Ecto neural progenitor cell (in vitro differentiated cells): Measurements from ENCODE around the gene MCU.
A peak's percentile ranks its signal among the peaks of the same experiment; 100 is the strongest.
"Not testable (repeated sequence)": the region's sequence is repeated elsewhere in the genome, so short reads cannot be mapped to it uniquely, and the experiment has no call there.

Experiments used
- DNase-seq: peaks from one replicate; pipeline ENCODE4 v3.0.0-alpha.2; 2018; ENCODE audit warnings: low spot score

The MCU gene, protein sequence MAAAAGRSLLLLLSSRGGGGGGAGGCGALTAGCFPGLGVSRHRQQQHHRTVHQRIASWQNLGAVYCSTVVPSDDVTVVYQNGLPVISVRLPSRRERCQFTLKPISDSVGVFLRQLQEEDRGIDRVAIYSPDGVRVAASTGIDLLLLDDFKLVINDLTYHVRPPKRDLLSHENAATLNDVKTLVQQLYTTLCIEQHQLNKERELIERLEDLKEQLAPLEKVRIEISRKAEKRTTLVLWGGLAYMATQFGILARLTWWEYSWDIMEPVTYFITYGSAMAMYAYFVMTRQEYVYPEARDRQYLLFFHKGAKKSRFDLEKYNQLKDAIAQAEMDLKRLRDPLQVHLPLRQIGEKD

GRCh38 chr10:72691863-72692743 lies at the start of gene MCU:
MCU (plus strand) TSS chr10:72692143; CDS start chr10:72692152, 9 bp downstream.
- peak; percentile 95 for DNase-seq

GRCh38 chr10:72642318-72642717 lies 49.6 kb upstream of the MCU start:
- DNase-seq: no peak

DNA sequence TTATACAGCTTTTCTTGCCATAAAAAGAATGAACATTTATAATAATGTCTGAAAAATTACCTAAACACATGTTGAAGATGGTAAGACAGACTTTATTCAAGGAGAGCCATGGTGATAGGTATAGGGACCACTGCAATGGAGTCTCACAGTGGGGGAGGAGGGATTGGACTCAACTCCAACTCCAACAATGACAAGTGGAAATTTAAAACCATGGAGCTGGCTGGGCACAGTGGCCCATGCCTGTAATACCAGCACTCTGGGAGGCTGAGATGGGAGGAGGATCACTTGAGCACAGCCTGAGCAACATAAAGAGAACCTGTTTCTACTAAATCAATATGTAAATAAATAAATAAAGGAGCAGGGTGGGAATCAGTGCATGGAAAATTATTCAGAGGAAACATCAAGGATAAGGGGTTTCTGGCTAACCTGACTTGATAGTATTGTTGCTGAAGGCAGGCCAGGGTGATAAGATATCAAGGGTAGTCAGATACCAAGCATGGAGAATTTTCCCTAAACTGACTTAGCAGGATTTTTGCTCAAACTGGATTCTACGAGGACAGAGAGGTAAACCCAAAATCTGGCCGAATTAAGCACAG lies 46.6 kb upstream of the MCU start:
- DNase-seq: no peak

DNA sequence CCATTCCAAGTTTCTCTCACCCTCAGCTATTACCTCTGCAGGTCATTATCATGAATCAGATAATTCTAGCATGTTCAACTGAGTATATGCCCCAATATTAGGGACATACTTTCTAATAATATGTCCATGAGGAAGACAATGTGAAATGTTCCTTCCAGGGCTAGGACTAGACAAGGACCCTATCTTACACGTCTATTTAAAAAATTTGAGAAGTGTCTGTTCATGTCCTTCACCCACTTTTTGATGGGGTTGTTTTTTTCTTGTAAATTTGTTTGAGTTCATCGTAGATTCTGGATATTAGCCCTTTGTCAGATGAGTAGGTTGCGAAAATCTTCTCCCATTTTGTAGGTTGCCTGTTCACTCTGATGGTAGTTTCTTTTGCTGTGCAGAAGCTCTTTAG lies 45.0 kb upstream of the MCU start:
- not testable (repeated sequence) for DNase-seq

GRCh38 chr10:72648301-72648700 lies 43.6 kb upstream of the MCU start:
- DNase-seq: no peak

DNA sequence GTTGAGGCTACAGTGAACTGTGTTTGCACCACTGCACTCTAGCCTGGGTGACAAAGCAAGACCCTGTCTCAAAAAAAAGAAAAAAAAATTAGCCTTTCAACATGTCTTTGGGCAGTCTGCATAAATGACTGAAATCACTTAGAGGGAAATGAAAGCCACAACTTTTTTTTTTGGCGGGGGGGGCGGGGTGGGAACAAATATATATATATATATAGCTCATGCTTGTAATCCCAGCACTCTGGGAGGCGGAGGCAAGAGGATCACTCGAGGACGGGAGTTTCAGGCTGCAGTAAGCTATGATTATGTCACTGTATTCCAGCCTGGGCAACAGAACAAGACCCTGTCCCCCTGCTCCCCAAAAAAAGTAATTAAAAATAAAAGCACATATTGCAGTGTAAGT lies 42.7 kb upstream of the MCU start:
- no peak for DNase-seq

DNA sequence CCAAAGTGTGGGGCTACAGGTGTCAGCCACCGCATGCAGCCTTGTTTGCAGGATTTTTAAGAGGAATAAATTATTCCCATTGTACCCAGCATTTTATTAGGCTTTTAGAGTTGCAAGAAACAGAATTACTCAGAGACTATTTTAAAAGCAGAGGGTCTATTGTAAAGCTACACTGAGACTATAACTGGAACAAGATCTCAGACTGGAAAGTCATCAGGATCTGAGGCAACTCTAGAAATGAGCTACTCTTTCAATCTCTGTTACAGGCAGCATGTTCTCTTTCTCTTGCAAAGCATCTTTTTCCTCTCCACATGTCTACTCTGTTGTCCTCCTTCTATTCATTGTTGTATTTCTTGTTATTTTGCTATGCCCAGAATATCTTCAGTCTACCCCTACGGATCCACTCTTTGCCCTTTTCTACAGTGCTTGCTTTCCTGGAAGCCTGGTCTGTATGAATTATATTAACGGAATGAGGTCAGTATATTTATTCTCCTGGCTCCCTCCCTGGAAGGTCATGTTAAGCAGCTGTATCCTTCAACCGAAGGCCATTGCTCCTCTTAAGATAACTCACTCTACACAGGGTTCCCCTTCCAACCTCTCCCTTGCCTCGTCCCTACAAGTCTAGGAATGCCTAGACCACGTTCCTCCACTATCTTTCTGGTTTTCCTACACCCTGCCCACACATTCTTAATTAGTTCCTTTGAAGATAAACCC lies 38.4 kb upstream of the MCU start:
- no peak for DNase-seq

DNA sequence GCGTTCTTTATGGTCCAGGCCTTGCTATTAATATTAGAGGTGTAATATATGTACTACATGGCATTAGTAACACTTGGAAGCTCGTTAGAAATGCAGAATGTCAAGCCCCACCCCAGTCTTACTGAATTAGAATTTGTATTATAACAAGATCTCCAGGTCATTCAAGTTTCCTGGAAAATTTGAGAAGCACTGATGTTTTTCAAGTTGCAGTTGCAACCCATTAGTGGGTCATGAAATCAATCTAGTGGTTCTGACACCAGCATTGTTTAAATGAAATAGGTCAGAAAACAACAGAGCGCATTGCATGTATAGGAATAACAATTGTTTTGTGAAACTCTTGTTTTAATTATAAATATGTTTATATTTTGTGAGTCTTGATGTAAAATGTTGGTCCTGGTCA lies 37.2 kb upstream of the MCU start:
- DNase-seq: no peak

DNA sequence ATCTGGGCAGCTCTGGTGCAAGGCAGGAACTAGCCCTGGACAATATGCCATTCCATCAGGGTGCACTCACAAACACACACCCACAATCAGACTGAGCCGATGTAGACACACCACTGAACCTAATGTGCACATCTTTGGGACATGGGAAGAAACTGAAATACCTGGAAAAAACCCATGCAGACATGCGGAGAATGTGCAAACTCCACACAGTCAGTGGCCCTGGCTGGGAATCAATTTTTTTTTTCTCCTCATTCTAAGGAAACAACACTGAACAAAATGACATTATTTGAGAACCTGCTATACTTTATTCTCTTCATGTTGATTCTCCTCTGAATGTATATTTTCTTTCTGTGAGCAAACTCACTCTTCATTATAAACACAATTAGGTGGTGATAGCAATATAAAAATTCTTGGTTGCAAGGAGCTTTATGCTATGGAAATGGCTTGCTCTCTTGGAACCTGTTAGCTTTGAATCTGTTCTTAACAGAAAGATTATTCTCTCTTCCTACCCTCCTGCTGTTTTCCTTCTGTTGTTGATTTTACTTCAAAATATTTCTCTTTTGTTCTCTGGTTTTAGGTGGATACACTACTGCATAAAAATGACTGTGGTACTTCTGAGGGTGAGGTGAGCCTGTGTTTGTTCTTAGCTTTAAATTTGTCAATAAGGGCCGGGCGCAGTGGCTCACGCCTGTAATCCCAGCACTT lies 33.1 kb upstream of the MCU start:
- no peak for DNase-seq

GRCh38 chr10:72659694-72660093 lies 32.2 kb upstream of the MCU start:
- DNase-seq: no peak

GRCh38 chr10:72660220-72660619 lies 31.7 kb upstream of the MCU start:
- no peak for DNase-seq

DNA sequence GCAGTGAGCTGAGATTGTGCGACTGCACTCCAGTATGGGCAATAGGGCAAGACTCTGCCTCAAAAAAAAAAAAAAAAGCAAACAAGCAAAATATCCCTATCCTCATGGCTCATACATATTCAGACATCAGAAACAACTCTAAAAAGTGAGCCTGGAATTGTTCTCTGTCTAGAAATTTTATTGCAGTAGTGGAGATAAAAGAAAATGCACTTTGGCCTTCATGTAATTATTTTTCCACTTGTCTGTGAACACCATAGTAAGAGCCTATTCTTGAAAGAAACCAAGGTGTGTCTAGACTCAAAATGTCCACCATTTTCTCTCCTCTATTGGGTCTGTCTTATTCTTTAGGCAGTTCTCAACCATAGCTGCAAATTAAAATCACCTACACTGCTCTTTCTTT lies 30.5 kb upstream of the MCU start:
- no peak for DNase-seq

- DNase-seq: no peak
Measured at GRCh38 chr10:72663971-72664370, 28.0 kb upstream of the MCU start.

GRCh38 chr10:72665925-72666324 lies 26.0 kb upstream of the MCU start:
- DNase-seq: no peak

DNA sequence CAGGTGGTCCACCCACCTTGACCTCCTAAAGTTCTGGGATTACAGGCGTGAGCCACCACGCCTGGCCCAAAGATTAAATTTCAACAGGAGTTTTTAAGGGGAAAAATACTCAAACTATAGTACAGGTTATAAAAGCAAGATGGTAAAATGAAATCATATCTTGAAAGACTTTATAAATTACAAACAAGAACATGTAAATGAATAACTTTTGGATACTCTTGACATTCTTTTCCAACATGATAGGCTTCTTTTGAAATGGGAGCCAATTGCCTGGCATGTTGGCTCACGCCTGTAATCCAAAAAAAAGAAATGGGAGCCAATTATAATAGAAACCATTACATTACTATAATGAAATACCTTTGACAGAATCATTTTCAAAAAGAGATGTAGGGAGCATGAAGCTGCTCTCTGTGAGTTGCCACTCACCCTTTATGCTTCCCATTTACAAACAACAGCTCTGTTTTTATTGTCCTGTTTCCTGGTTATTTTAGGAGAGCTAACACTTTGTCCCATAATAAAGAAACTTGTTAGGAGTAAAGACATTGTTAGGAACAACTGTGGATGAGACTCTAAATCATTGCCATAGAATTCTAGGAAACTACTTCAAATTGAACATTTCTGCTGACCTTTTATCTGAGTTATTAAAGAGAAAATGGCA lies 24.6 kb upstream of the MCU start:
- no peak for DNase-seq

GRCh38 chr10:72673280-72673679 lies 18.7 kb upstream of the MCU start:
- DNase-seq: no peak

DNA sequence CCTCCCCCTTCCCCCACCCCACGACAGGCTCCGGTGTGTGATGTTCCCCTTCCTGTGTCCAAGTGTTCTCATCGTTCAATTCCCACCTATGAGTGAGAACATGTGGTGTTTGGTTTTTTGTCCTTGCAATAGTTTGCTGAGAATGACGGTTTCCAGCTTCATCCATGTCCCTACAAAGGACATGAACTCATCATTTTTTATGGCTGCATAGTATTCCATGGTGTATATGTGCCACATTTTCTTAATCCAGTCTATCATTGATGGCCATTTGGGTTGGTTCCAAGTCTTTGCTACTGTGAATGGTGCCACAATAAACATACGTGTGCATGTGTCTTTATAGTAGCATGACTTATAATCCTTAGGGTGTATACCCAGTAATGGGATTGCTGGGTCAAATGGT lies 17.8 kb upstream of the MCU start:
- not testable (repeated sequence) for DNase-seq

DNA sequence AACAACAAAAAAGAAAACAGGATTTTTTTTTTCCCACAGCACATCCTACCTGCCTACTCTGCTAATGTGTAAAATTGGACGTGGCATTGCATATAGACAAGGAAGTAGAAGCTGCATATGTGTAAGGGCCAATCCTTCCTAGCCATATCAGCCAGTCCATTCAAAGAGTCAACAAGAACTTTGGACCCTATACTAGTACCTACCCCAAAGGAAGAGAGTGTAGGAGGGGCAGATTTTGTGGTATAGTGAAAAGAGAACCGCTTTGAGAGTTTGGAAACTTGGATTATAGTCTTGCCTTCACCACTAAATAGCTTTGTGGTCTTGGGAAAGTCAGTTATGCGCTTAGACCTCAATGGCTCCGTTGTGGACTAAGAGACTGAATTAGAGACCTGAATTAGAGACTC lies 12.1 kb upstream of the MCU start:
- no peak for DNase-seq

DNA sequence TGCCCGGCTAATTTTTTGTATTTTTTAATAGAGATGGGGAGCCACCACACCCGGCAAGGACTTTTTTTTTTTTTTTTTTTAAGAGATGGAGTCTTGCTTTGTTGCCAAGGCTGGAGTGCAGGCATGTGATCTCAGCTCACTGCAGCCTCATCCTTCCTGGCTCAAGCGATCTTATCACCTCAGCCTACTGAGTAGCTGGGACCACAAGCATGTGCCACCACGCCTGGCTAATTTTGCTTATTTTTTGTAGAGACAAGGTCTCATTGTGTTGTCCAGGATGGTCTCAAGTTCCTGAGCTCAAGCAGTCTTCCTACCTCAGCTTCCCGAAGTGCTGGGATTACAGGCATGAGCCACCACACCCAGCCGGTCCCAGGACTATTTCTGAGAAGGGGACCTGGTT lies 9.3 kb upstream of the MCU start:
- no peak for DNase-seq

GRCh38 chr10:72685264-72685921 lies 6.5 kb upstream of the MCU start:
- no peak for DNase-seq

DNA sequence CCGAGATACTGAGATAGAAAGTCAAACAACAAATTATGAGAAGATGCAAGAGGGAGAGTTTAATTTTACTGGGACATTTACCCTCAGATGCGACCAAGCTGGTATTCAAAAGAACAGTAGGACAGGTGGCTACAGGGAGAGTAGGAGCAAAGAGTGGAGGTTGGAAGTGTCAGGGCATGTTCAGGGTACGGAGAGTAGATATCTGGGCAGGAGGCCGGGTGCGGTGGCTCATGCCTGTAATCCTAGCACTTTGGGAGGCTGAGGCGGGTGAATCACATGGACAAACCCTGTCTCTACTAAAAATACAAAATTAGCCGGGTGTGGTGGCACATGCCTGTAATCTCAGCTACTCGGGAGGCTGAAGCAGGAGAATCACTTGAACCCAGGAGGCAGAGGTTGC lies 5.5 kb upstream of the MCU start:
- DNase-seq: not testable (repeated sequence)
